H4 (cell line): ENCODE data around the gene TTLL11. TPM values are rescaled to one million over a fixed set of nuclear protein-coding genes. Genes with fewer than 3 reads are reported as not detected.
"Not testable (repeated sequence)": the region's sequence is repeated elsewhere in the genome, so short reads cannot be mapped to it uniquely, and the experiment has no call there.

ENCODE experiments used
- DNase-seq: peaks from one replicate; pipeline ENCODE4 v3.0.0-alpha.2; 2015; ENCODE audit warnings: low spot score
- total RNA-seq: library from RNA; depleted of rRNA; stranded (reverse); fragments of >200 nt; shearing (Covaris generic); gene quantifications from 2 replicates; pipeline ENCODE4 v1.2.3, GENCODE V29; 2014

The TTLL11 gene
- total RNA-seq, 1 experiment from 2014 or later, result 2.0 TPM

DNA sequence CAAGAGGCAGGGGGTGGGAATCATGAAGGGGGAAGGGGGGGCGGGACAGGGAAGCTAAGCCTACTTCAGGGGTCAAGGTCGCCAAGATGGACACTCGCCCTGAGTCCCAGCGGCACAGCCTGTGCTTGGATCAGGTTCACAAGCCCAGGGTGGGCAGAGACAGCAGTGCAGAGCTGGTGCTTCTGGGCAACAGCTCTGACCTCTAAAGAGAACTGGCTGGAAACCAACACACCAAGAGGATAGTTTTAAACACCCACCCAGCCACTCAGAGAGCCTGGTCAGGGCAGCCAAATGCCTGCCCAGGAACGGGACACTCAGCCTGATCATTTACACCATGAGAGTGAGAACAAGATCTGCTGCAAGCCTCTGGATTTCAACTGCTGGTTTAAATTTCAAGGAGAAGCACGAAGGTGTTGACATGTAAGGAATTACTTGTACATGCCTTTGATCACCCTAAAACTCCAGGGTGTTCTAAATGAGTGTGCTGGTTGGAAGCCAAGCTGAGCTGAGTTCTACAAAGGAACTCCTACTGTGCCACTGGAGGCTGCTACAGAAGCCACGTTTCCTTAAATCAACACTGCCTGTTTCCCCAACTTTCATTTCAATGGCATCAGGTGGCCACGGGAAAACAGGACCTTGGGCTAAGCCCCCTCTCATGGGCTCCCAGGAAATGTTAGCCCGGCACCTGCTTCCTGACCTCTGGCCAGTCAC lies 91.5 kb downstream of the TTLL11 start:
- no peak for DNase-seq

DNA sequence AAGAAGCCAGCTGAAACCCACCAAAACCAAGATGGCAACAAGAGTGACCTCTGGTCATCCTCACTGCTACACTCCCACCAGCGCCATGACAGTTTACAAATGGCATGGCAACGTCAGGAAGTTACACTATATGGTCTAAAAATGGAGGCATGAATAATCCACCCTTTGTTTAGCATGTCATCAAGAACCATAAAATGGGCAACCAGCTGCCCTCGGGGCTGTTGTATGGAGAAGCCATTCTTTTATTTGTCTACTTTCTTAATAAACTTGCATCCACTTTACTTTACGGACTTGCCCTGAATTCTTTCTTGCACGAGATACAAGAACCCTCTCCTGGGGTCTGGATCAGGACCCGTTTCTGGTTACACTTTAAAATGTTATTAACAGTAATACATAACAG lies 92.6 kb downstream of the TTLL11 start:
- DNase-seq, result not testable (repeated sequence)

- DNase-seq, result no peak
Measured at GRCh38 chr9:121999556-121999955, 93.6 kb downstream of the TTLL11 start.

DNA sequence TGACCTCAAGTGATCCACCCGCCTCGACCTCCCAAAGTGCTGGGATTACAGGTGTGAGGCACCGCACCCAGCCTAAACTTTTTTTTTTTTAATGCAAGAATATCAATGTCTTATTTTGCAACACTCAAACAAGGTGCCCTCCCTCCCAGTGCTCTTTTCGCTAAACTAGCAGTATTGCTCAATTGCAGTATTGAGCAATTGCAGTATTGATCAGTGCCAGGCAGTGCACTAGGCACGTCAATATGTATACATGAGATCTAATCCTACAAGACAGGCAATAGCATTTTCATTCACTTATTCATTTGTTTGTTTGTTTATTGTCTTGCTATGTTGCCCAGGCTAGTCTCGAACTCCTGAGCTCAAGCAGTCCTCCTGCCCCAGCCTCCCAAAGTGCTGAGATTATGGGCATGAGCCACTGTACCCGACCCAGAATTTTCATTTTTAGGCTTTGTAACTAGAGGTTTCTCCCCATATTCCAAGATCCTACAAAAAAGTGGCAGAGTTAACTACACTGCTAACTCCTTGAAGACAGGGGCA lies 94.5 kb downstream of the TTLL11 start:
- no peak for DNase-seq

- no peak for DNase-seq
Measured at GRCh38 chr9:121997791-121998190, 95.3 kb downstream of the TTLL11 start.

- DNase-seq, result no peak
Measured at GRCh38 chr9:121996783-121997182, 96.3 kb downstream of the TTLL11 start.

GRCh38 chr9:121995997-121996396 lies 97.1 kb downstream of the TTLL11 start:
- DNase-seq, result no peak

- DNase-seq, result peak; percentile 68
Measured at GRCh38 chr9:121992571-121993212, 100.4 kb downstream of the TTLL11 start.

DNA sequence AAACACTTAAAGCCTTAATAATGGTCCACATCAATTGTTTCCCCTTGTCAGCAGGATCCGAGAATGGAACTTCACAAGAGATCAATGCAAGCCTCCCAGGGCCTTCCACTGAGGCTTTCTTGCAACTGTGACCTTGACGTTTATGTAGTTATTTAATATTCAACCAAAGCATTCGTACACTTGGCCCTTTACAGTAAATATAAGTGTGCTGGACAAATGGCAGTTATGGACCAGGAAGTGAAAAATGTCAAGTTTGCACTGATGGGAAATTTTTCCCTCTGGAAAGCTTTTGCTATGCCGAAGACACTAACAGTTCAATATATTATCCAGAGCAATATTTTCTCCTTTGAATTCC lies 101.8 kb downstream of the TTLL11 start:
- no peak for DNase-seq

GRCh38 chr9:121990600-121991306 lies 102.4 kb downstream of the TTLL11 start:
- DNase-seq, result no peak

GRCh38 chr9:121989010-121989409 lies 104.1 kb downstream of the TTLL11 start:
- no peak for DNase-seq

DNA sequence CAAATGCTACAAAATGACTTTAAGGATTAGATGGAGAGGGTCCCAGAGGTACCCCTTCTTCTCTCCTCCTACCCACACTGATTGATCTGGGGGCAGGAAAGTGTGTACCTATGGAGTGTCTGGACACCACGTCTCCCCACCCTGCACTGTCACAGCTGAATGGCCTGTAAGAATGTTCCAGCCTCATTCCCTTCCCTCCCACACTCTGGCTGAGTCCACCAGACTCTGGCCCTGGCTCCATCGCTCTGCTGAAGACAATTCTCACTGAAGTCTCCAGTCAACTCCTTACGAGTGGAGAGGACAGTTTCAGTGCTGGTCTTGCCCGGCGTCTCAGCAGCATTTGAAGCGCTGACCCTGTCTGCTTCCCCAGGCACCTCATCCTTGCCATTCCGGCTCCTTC lies 105.8 kb downstream of the TTLL11 start:
- DNase-seq, result no peak

GRCh38 chr9:121985792-121986494 lies 107.2 kb downstream of the TTLL11 start:
- no peak for DNase-seq

GRCh38 chr9:121984726-121985402 lies 108.2 kb downstream of the TTLL11 start:
- DNase-seq, result no peak

DNA sequence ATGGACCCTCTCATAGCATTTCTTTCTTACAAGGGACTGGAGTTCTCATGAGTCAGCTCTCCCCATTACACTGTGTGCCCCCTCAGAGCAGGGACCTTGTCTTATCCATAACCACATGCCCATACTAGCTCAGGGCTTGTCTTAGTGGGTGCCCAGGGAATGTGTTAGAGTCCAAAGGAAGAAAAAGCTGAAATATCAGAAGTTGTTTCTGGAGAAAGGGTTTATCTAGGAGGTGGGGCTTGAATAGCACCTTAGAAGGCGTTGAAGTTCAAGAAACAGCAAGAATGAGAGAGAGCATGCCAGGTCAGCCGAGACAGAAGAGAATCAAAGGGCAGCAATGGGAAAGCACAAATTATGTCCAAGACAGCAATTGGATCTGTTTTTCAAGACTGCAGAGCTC lies 109.4 kb downstream of the TTLL11 start:
- DNase-seq, result no peak

GRCh38 chr9:121981118-121981883 lies 111.8 kb downstream of the TTLL11 start:
- no peak for DNase-seq

- DNase-seq, result not testable (repeated sequence)
Measured at GRCh38 chr9:121980665-121981064, 112.4 kb downstream of the TTLL11 start.

GRCh38 chr9:121979736-121980135 lies 113.4 kb downstream of the TTLL11 start:
- no peak for DNase-seq

GRCh38 chr9:121976751-121977150 lies 116.4 kb downstream of the TTLL11 start:
- DNase-seq, result no peak

DNA sequence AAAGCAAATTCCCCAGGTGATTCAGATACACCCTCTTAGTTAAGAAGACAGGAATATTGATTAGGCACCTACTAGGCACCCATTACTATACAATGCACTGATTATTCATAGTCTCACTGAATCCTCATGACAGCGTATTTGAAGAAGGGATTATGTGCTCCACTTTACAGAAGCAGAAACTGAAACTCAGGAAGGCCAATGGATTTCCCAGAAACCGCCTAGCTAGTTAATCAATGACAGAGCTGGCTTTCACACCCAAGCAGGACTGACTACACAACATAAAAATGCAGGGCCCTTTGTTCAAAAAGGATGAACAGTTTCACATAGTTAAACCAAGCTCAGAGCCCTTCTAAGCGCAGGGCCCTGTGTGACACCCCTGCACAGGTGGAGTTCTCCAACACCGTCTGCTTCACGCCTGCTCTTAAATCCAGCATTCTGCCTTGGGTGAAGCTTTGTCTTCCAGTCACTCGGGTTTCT lies 117.3 kb downstream of the TTLL11 start:
- no peak for DNase-seq

DNA sequence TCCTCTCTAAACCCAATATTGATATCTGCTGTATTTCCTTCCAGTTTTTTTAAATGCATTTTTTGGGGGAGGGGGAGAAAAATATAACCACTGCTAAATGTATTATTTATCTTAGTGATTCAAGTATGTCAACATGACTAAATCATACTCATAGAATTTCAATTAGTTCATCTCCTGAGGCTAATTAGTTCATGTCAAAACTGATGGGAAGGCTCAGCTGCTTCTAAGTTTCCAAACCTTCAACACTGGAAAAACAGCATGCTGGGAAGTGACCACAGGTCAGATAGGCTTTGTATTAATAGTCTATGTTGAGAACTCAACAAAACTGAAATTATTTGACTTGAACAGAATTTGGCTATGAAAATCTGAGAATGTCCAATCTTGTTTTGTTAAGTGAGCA lies 118.7 kb downstream of the TTLL11 start:
- no peak for DNase-seq
